Thyroid gland (tissue), 4 donors: ENCODE data around the gene DOK7. TPM values are rescaled to one million over a fixed set of nuclear protein-coding genes. Genes with fewer than 3 reads are reported as not detected.

Experiments used
- DNase-seq, 2 donors: peaks; one replicate each; pipeline ENCODE4 v3.0.0-alpha.2; 2019
- H3K27ac ChIP-seq, 3 donors: fragments of 200-600 bp; sonication (generic); 1 replicate in 2 of 3; 2 replicates in 1 of 3; pipeline ENCODE4 v1.5.1; 2016 to 2019; ENCODE audit warnings: mild to moderate bottlenecking in 1 of 3, moderate library complexity in 1 of 3
- H3K27me3 ChIP-seq: fragments of 200-600 bp; sonication (generic); one replicate; pipeline ENCODE4 v1.5.1; 2019
- H3K36me3 ChIP-seq, 2 donors: fragments of 200-600 bp; sonication (generic); one replicate each; pipeline ENCODE4 v1.5.1; 2016 to 2019
- H3K4me1 ChIP-seq, 2 donors: fragments of 200-600 bp; sonication (generic); one replicate each; pipeline ENCODE4 v1.5.1; 2017 to 2019
- H3K4me3 ChIP-seq, 3 donors: fragments of 200-600 bp; sonication (generic); replicated peaks in 1 of 3; 1 replicate in 2 of 3; 2 replicates in 1 of 3; pipeline ENCODE4 v1.5.1; 2016; ENCODE audit warnings: mild to moderate bottlenecking in 1 of 3
- H3K9me3 ChIP-seq: fragments of 200-600 bp; sonication (generic); one replicate; pipeline ENCODE4 v1.5.1; 2017
- CTCF ChIP-seq, 6 experiments: fragments of 200-600 bp in 3 of 6; fragments of 450-650 bp in 3 of 6; sonication (generic) in 3 of 6; IDR thresholded peaks; one replicate each; pipeline ENCODE4 v1.5.1; 2016 to 2019; ENCODE audit warnings: antibody characterized with exemption in 6 of 6, mild to moderate bottlenecking in 2 of 6, inconsistent platforms in 1 of 6, moderate library complexity in 1 of 6
- POLR2A ChIP-seq, 2 donors: fragments of 450-650 bp; IDR thresholded peaks; one replicate each; pipeline ENCODE4 v1.6.1; 2017; ENCODE audit warnings: antibody characterized with exemption in 2 of 2, mild to moderate bottlenecking in 2 of 2, moderate library complexity in 1 of 2
- WGBS, 2 donors: methylation state at CpG; one replicate each; pipeline ENCODE4 v1.1.5; 2017; 5-methylcytosine and 5-hydroxymethylcytosine counted together
- intact Hi-C: fragments of 100-400 bp; cut with DNase I; formaldehyde crosslinking; loops from one replicate; pipeline ENCODE4 v1.15.1; 2023
- total RNA-seq, 4 donors: library from RNA; depleted of rRNA; stranded (reverse); fragments of >200 nt; gene quantifications; one replicate each; pipeline ENCODE4 v1.2.3, GENCODE V29; 2016

The DOK7 gene
- total RNA-seq, 4 donors from 2014 or later: 0.25 to 2.7 (median 0.52) TPM

GRCh38 chr4:3420606-3420955, 42.5 kb upstream of the DOK7 start:
- intact Hi-C loops: no loop called here
- no peaks in the 10 kb centered on the region for H3K4me1 ChIP-seq
- peaks cover 22 to 25% of the 10 kb centered on the region in 2 donors for H3K36me3 ChIP-seq
- no peak for DNase-seq
- H3K27me3 ChIP-seq: no peaks in the 10 kb centered on the region
- TF ChIP-seq POLR2A (IDR thresholded peaks at IDR 0.05) (no peak), CTCF (IDR thresholded peaks at IDR 0.05) (no peak)
- H3K27ac ChIP-seq: no peak overlapping the region
- H3K4me3 ChIP-seq: no peak overlapping the region
- H3K9me3 ChIP-seq: no peaks in the 10 kb centered on the region
- WGBS, 2 donors: 86 to 89% methylated on average over 12 of the region's 12 CpGs

GRCh38 chr4:3420956-3421355, 42.1 kb upstream of the DOK7 start:
- 95% methylated on average over 10 of the region's 10 CpGs for WGBS, 2 donors
- Histone ChIP-seq H3K27ac (no peak overlapping the region), H3K4me1 (no peaks in the 10 kb centered on the region), H3K27me3 (no peaks in the 10 kb centered on the region), H3K36me3 (peaks cover 22 to 23% of the 10 kb centered on the region in 2 donors), H3K4me3 (no peak overlapping the region), H3K9me3 (no peaks in the 10 kb centered on the region)
- no peak for TF ChIP-seq CTCF (IDR thresholded peaks at IDR 0.05)
- TF ChIP-seq POLR2A (IDR thresholded peaks at IDR 0.05): no peak
- intact Hi-C loops: no loop called here
- no peak for DNase-seq

- intact Hi-C loops: no loop called here
- no peak for DNase-seq
- Histone ChIP-seq H3K27ac (no peak overlapping the region), H3K27me3 (no peaks in the 10 kb centered on the region), H3K4me3 (no peak overlapping the region), H3K36me3 (peaks cover 18 to 22% of the 10 kb centered on the region in 2 donors), H3K9me3 (no peaks in the 10 kb centered on the region), H3K4me1 (no peaks in the 10 kb centered on the region)
- no peak for TF ChIP-seq POLR2A (IDR thresholded peaks at IDR 0.05)
- TF ChIP-seq CTCF (IDR thresholded peaks at IDR 0.05): no peak
- WGBS, 2 donors: 87 to 88% methylated on average over 5 to 11 of the region's 12 CpGs
These were observed 41.6 kb upstream of the DOK7 start for GRCh38 chr4:3421470-3421869.

- Histone ChIP-seq H3K4me3 (no peak overlapping the region), H3K27me3 (no peaks in the 10 kb centered on the region), H3K4me1 (no peaks in the 10 kb centered on the region), H3K27ac (no peak overlapping the region), H3K9me3 (no peaks in the 10 kb centered on the region), H3K36me3 (peaks cover 9 to 17% of the 10 kb centered on the region in 2 donors)
- intact Hi-C loops: no loop called here
- TF ChIP-seq POLR2A (IDR thresholded peaks at IDR 0.05) (no peak), CTCF (IDR thresholded peaks at IDR 0.05) (no peak)
- 91 to 94% methylated on average over 22 to 26 of the region's 29 CpGs for WGBS, 2 donors
- DNase-seq: no peak
These were observed 40.8 kb upstream of the DOK7 start for GRCh38 chr4:3422241-3422801.

- no peaks in the 10 kb centered on the region for H3K9me3 ChIP-seq
- TF ChIP-seq POLR2A (IDR thresholded peaks at IDR 0.05): no peak
- H3K36me3 ChIP-seq: peaks cover 7 to 13% of the 10 kb centered on the region in 2 donors
- no peak overlapping the region for H3K27ac ChIP-seq
- H3K27me3 ChIP-seq: no peaks in the 10 kb centered on the region
- no peaks in the 10 kb centered on the region for H3K4me1 ChIP-seq
- no peak for DNase-seq
- intact Hi-C loops: no loop called here
- H3K4me3 ChIP-seq: no peak overlapping the region
- WGBS, 2 donors: 92 to 93% methylated on average over 10 to 16 of the region's 19 CpGs
These were observed 40.3 kb upstream of the DOK7 start for GRCh38 chr4:3422808-3423297.
